Ovary (tissue), 3 donors: ENCODE measurements around the gene IL6.

ENCODE experiments used
- EP300 ChIP-seq: sonication (generic); formaldehyde crosslinking; IDR thresholded peaks from one replicate; pipeline ENCODE4 v1.6.1; 2017; ENCODE audit warnings: antibody characterized with exemption
- POLR2A ChIP-seq: fragments of 450-650 bp; IDR thresholded peaks from one replicate; pipeline ENCODE4 v1.6.1; 2017; ENCODE audit warnings: antibody characterized with exemption, mild to moderate bottlenecking, moderate library complexity
- TF ChIP-seq, protein P1 (sequence below), 3 donors: fragments of 450-650 bp in 2 of 3; fragments of 200-600 bp in 1 of 3; IDR thresholded peaks; one replicate each; pipeline versions ENCODE4 v1.5.1 to v1.8.0; 2016 to 2022; ENCODE audit warnings: antibody characterized with exemption in 3 of 3, mild to moderate bottlenecking in 1 of 3
- donor health status: DM: no; HTN: no; CAD: no.

DNA sequence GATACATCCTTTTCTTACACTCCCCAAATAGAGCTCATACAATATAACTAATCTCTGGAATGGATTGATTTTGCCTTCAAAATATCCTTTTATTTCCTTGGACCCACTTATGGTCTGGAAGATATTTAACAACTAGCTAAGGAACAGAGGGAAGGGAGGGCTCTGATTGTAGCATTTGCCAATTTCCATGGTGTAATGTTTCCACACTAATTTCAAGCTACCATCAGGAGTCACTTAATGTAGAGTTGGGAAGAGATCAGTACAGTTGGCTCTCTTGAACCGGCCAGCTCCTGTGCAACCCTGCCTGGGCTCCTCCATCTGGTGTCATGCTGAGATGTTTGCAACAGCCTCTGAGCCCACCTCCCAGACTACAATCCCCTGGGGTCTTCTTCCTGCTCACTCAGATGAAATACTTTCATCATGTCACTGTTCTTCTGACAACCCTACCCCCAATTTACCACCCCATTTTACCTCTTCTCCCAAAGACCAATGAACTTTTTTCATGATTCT lies 8.0 kb upstream of the IL6 start:
- TF ChIP-seq, protein P1, sequence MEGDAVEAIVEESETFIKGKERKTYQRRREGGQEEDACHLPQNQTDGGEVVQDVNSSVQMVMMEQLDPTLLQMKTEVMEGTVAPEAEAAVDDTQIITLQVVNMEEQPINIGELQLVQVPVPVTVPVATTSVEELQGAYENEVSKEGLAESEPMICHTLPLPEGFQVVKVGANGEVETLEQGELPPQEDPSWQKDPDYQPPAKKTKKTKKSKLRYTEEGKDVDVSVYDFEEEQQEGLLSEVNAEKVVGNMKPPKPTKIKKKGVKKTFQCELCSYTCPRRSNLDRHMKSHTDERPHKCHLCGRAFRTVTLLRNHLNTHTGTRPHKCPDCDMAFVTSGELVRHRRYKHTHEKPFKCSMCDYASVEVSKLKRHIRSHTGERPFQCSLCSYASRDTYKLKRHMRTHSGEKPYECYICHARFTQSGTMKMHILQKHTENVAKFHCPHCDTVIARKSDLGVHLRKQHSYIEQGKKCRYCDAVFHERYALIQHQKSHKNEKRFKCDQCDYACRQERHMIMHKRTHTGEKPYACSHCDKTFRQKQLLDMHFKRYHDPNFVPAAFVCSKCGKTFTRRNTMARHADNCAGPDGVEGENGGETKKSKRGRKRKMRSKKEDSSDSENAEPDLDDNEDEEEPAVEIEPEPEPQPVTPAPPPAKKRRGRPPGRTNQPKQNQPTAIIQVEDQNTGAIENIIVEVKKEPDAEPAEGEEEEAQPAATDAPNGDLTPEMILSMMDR (IDR thresholded peaks at IDR 0.05): no peak
- no peak for TF ChIP-seq EP300
- TF ChIP-seq POLR2A: no peak
